ENCODE measurements around the gene HMGCLL1.

HMGCLL1 gene

GRCh38 chr6:55568808-55569439, 10.1 kb downstream of the HMGCLL1 start:
- Histone ChIP-seq H3K27me3 (ENCODE audit: low read depth, low read length) (no peaks in the 10 kb centered on the region), H3K9me3 (ENCODE audit: control insufficient read depth in 1 of 2, low read length in 2 of 2) (peaks cover 0 to 7% of the 10 kb centered on the region in 2 donors), H3K36me3 (ENCODE audit: control insufficient read depth in 1 of 2, insufficient read depth in 2 of 2, low read length in 2 of 2) (no peaks in the 10 kb centered on the region), H3K4me1 (ENCODE audit: control insufficient read depth in 1 of 2, insufficient read depth in 2 of 2, low read length in 2 of 2) (no peaks in the 10 kb centered on the region), H3K27ac (ENCODE audit: low read length) (no peak overlapping the region), H3K4me3 (ENCODE audit: low read depth in 1 of 2, low read length in 2 of 2) (no peak overlapping the region)

- H3K4me3 ChIP-seq (ENCODE audit: low read depth in 1 of 2, low read length in 2 of 2) = no peak overlapping the region
- H3K27ac ChIP-seq (ENCODE audit: low read length) = no peak overlapping the region
- H3K4me1 ChIP-seq (ENCODE audit: control insufficient read depth in 1 of 2, insufficient read depth in 2 of 2, low read length in 2 of 2) = no peaks in the 10 kb centered on the region
- H3K9me3 ChIP-seq (ENCODE audit: control insufficient read depth in 1 of 2, low read length in 2 of 2) = no peaks in the 10 kb centered on the region
- no peaks in the 10 kb centered on the region for H3K27me3 ChIP-seq (ENCODE audit: low read depth, low read length)
- no peaks in the 10 kb centered on the region for H3K36me3 ChIP-seq (ENCODE audit: control insufficient read depth in 1 of 2, insufficient read depth in 2 of 2, low read length in 2 of 2)
Measured at GRCh38 chr6:55567558-55567957, 11.4 kb downstream of the HMGCLL1 start.

- no peaks in the 10 kb centered on the region for H3K9me3 ChIP-seq (ENCODE audit: control insufficient read depth in 1 of 2, low read length in 2 of 2)
- H3K4me1 ChIP-seq (ENCODE audit: control insufficient read depth in 1 of 2, insufficient read depth in 2 of 2, low read length in 2 of 2) = no peaks in the 10 kb centered on the region
- no peaks in the 10 kb centered on the region for H3K27me3 ChIP-seq (ENCODE audit: low read depth, low read length)
- no peak overlapping the region for H3K27ac ChIP-seq (ENCODE audit: low read length)
- H3K4me3 ChIP-seq (ENCODE audit: low read depth in 1 of 2, low read length in 2 of 2) = no peak overlapping the region
- H3K36me3 ChIP-seq (ENCODE audit: control insufficient read depth in 1 of 2, insufficient read depth in 2 of 2, low read length in 2 of 2) = no peaks in the 10 kb centered on the region
Measured at GRCh38 chr6:55566036-55566710, 12.8 kb downstream of the HMGCLL1 start.

- no peak overlapping the region for H3K27ac ChIP-seq (ENCODE audit: low read length)
- no peak overlapping the region for H3K4me3 ChIP-seq (ENCODE audit: low read depth in 1 of 2, low read length in 2 of 2)
- no peaks in the 10 kb centered on the region for H3K4me1 ChIP-seq (ENCODE audit: control insufficient read depth in 1 of 2, insufficient read depth in 2 of 2, low read length in 2 of 2)
- no peaks in the 10 kb centered on the region for H3K9me3 ChIP-seq (ENCODE audit: control insufficient read depth in 1 of 2, low read length in 2 of 2)
- no peaks in the 10 kb centered on the region for H3K27me3 ChIP-seq (ENCODE audit: low read depth, low read length)
- no peaks in the 10 kb centered on the region for H3K36me3 ChIP-seq (ENCODE audit: control insufficient read depth in 1 of 2, insufficient read depth in 2 of 2, low read length in 2 of 2)
Measured at GRCh38 chr6:55562318-55562717, 16.7 kb downstream of the HMGCLL1 start.

GRCh38 chr6:55560290-55560885, 18.6 kb downstream of the HMGCLL1 start:
- Histone ChIP-seq H3K9me3 (ENCODE audit: control insufficient read depth in 1 of 2, low read length in 2 of 2) (no peaks in the 10 kb centered on the region), H3K4me3 (ENCODE audit: low read depth in 1 of 2, low read length in 2 of 2) (no peak overlapping the region), H3K27ac (ENCODE audit: low read length) (no peak overlapping the region), H3K27me3 (ENCODE audit: low read depth, low read length) (no peaks in the 10 kb centered on the region), H3K4me1 (ENCODE audit: control insufficient read depth in 1 of 2, insufficient read depth in 2 of 2, low read length in 2 of 2) (no peaks in the 10 kb centered on the region), H3K36me3 (ENCODE audit: control insufficient read depth in 1 of 2, insufficient read depth in 2 of 2, low read length in 2 of 2) (no peaks in the 10 kb centered on the region)

- no peaks in the 10 kb centered on the region for H3K4me1 ChIP-seq (ENCODE audit: control insufficient read depth in 1 of 2, insufficient read depth in 2 of 2, low read length in 2 of 2)
- H3K4me3 ChIP-seq (ENCODE audit: low read depth in 1 of 2, low read length in 2 of 2) = no peak overlapping the region
- H3K27ac ChIP-seq (ENCODE audit: low read length) = no peak overlapping the region
- H3K9me3 ChIP-seq (ENCODE audit: control insufficient read depth in 1 of 2, low read length in 2 of 2) = no peaks in the 10 kb centered on the region
- no peaks in the 10 kb centered on the region for H3K36me3 ChIP-seq (ENCODE audit: control insufficient read depth in 1 of 2, insufficient read depth in 2 of 2, low read length in 2 of 2)
- H3K27me3 ChIP-seq (ENCODE audit: low read depth, low read length) = no peaks in the 10 kb centered on the region
Measured at GRCh38 chr6:55557146-55557545, 21.8 kb downstream of the HMGCLL1 start.

- Histone ChIP-seq H3K36me3 (ENCODE audit: control insufficient read depth in 1 of 2, insufficient read depth in 2 of 2, low read length in 2 of 2) (no peaks in the 10 kb centered on the region), H3K4me1 (ENCODE audit: control insufficient read depth in 1 of 2, insufficient read depth in 2 of 2, low read length in 2 of 2) (no peaks in the 10 kb centered on the region), H3K27me3 (ENCODE audit: low read depth, low read length) (no peaks in the 10 kb centered on the region), H3K27ac (ENCODE audit: low read length) (no peak overlapping the region), H3K9me3 (ENCODE audit: control insufficient read depth in 1 of 2, low read length in 2 of 2) (no peaks in the 10 kb centered on the region), H3K4me3 (ENCODE audit: low read depth in 1 of 2, low read length in 2 of 2) (no peak overlapping the region)
Measured at GRCh38 chr6:55545791-55546190, 33.2 kb downstream of the HMGCLL1 start.

GRCh38 chr6:55543633-55544309, 35.2 kb downstream of the HMGCLL1 start:
- no peaks in the 10 kb centered on the region for H3K9me3 ChIP-seq (ENCODE audit: control insufficient read depth in 1 of 2, low read length in 2 of 2)
- H3K4me3 ChIP-seq (ENCODE audit: low read depth in 1 of 2, low read length in 2 of 2) = no peak overlapping the region
- H3K27me3 ChIP-seq (ENCODE audit: low read depth, low read length) = no peaks in the 10 kb centered on the region
- H3K4me1 ChIP-seq (ENCODE audit: control insufficient read depth in 1 of 2, insufficient read depth in 2 of 2, low read length in 2 of 2) = no peaks in the 10 kb centered on the region
- H3K27ac ChIP-seq (ENCODE audit: low read length) = no peak overlapping the region
- no peaks in the 10 kb centered on the region for H3K36me3 ChIP-seq (ENCODE audit: control insufficient read depth in 1 of 2, insufficient read depth in 2 of 2, low read length in 2 of 2)

- H3K4me1 ChIP-seq (ENCODE audit: control insufficient read depth in 1 of 2, insufficient read depth in 2 of 2, low read length in 2 of 2) = no peaks in the 10 kb centered on the region
- H3K36me3 ChIP-seq (ENCODE audit: control insufficient read depth in 1 of 2, insufficient read depth in 2 of 2, low read length in 2 of 2) = no peaks in the 10 kb centered on the region
- H3K27ac ChIP-seq (ENCODE audit: low read length) = no peak overlapping the region
- H3K9me3 ChIP-seq (ENCODE audit: control insufficient read depth in 1 of 2, low read length in 2 of 2) = no peaks in the 10 kb centered on the region
- no peak overlapping the region for H3K4me3 ChIP-seq (ENCODE audit: low read depth in 1 of 2, low read length in 2 of 2)
- no peaks in the 10 kb centered on the region for H3K27me3 ChIP-seq (ENCODE audit: low read depth, low read length)
Measured at GRCh38 chr6:55541024-55541423, 38.0 kb downstream of the HMGCLL1 start.

GRCh38 chr6:55536391-55536956, 42.5 kb downstream of the HMGCLL1 start:
- Histone ChIP-seq H3K4me1 (ENCODE audit: control insufficient read depth in 1 of 2, insufficient read depth in 2 of 2, low read length in 2 of 2) (no peaks in the 10 kb centered on the region), H3K27me3 (ENCODE audit: low read depth, low read length) (no peaks in the 10 kb centered on the region), H3K9me3 (ENCODE audit: control insufficient read depth in 1 of 2, low read length in 2 of 2) (no peaks in the 10 kb centered on the region), H3K36me3 (ENCODE audit: control insufficient read depth in 1 of 2, insufficient read depth in 2 of 2, low read length in 2 of 2) (no peaks in the 10 kb centered on the region), H3K27ac (ENCODE audit: low read length) (no peak overlapping the region), H3K4me3 (ENCODE audit: low read depth in 1 of 2, low read length in 2 of 2) (no peak overlapping the region)

GRCh38 chr6:55531496-55531895, 47.5 kb downstream of the HMGCLL1 start:
- no peaks in the 10 kb centered on the region for H3K36me3 ChIP-seq (ENCODE audit: control insufficient read depth in 1 of 2, insufficient read depth in 2 of 2, low read length in 2 of 2)
- no peak overlapping the region for H3K4me3 ChIP-seq (ENCODE audit: low read depth in 1 of 2, low read length in 2 of 2)
- no peaks in the 10 kb centered on the region for H3K9me3 ChIP-seq (ENCODE audit: control insufficient read depth in 1 of 2, low read length in 2 of 2)
- no peaks in the 10 kb centered on the region for H3K4me1 ChIP-seq (ENCODE audit: control insufficient read depth in 1 of 2, insufficient read depth in 2 of 2, low read length in 2 of 2)
- no peak overlapping the region for H3K27ac ChIP-seq (ENCODE audit: low read length)
- no peaks in the 10 kb centered on the region for H3K27me3 ChIP-seq (ENCODE audit: low read depth, low read length)

Data from muscle layer of duodenum (tissue), 2 donors.